Islet precursor cell (in vitro differentiated cells): ENCODE results near the gene MED25.

ENCODE experiments used
- DNase-seq: peaks from one replicate; pipeline ENCODE4 v3.0.0-alpha.2; 2018

Gene MED25

DNA sequence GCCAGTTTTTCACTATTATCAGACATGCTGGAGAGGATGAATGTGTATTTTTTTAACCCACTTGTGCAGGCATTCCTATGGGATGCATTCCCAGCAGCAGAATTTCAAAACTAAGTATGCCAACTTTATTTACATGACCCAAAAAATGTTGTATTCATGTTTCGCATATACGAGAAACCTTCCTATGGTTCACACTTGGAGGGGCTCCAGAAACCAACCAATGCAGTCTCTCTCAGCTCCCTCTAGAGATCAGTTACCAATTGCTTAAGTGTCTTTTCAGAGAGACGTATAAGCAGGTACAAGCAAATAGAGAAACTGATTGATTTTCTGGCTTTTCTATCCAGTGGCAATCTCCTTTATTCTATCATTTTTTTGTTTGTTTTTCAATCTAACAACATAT, 27.3 kb downstream of the MED25 start:
- no peak for DNase-seq

DNA sequence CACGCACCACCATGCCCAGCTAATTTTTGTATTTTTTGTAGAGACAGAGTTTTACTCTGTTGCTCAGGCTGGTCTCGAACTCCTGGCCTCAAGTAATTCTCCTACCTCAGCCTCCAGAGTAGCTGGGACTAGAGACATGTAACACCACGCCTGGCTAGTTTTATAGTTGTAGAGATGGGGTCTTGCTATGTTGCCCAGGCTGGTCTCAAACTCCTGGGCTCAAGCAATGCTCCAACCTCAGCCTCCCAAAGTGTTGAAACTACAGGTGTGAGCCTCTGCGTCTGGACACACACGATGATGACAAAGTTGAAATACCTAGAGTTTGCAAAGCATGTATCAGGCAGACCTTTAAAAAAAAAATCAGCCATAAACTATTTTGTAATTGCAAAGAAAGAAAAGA, 28.3 kb downstream of the MED25 start:
- no peak for DNase-seq

DNA sequence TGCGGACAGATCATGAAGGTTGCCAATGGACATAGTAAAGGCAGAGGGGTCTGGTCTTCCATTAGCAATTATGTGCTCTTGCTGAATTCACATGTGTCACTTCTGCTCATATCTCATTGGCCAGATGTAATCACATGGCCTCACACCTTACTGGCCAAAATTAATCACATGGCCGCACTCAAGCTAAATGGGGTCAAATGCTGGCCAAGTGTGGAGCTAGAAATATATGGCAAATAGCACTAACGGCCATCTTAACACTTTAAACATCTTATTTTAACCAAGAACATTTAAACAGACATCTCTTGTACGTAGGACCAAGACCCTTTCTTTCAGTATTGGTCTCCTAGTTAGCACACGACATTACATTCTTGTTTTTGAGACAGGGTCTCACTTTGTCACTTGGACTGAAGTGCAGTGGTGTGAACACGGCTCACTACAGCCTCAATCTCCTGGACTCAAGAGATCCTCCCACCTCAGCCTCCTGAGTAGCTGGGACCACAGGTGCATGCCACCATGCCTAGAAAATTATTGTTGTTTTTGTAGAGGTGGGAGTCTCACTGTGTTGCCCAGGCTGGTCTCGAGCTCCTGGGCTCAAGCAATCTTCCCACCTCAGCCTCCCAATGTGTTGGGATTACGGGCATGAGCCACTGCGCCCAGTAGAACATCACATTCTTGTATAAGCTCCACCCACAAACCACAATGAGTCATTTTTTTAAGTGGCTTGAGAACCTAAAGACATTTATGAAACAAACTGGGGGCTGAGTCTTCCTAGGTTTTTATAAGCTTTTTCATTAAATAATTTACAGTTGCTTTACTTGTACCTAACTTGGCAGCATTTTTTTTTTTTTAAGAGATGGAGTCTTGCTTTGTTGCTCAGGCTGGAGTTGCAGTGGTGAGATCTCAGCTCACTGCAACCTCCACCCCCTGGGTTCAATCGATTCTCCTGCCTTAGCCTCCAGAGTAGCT, 29.9 kb downstream of the MED25 start:
- DNase-seq: no peak

DNA sequence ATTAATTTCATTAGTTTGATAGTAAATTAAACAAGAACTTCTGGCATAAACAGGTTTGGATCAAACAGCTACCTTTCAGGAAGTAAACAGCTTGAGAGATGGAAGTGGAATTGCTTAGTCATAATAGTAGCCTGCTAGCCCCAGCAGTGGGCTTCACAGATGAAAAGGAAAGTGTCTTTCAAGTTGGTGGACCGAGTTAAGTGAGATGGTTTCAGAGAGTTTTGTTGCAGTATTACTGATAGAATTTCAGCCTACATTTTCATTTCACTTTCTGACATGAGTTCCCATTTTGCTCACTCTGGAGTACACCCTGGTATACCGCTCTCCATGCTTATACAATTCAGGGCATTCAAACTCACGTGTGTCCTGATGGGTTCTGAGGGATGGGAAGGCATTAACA, 30.8 kb downstream of the MED25 start:
- no peak for DNase-seq

DNA sequence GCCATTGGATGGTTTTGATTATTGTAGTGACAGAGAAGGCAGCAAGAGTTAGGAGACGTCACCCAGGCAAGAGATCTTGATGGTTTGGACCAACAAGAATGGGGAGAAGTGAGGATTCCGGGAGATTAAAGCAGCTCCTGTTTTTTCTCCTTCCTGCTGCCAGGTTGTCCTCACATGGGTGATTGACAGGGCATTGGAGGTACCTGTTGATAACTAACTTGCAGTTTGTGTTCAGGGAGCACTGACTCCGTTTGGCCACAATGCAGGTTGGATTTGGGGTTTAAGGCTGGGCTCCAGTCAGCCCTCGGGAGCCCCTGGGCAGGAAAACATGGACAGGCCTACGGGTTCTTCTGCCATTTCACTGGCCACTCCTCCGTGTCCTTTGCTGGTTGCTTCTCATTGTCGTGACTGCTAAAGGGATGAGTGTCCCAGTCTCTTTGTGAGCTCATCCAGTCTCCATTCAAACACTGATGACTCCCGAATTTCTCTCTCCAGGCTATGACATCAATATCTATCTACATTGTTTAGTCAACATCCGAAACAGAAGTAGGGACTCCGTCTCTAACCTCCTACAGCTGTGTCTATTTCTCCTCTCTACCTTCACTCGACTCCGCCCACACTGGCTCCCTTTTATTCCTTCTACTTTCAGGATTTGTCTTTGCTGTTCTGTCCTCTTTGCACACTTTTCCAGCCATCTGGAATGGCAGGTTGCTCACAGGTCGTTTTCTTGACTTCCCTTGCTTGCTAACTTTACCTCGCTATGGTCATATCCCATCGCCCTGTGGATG, 31.5 kb downstream of the MED25 start:
- no peak for DNase-seq

DNA sequence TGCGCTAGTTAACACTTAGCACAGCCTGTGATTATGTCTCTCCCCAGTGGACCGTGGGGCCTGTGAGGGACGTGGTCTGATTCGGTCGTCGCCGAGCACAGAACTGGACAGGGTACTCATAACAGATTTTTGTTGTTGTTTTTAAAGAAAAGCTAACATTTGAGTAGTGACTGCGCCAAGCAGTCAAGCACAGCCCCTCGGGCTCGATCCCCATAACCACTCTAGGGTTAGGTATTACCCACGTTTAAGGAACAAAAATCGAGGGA, 32.1 kb downstream of the MED25 start:
- DNase-seq: no peak

DNA sequence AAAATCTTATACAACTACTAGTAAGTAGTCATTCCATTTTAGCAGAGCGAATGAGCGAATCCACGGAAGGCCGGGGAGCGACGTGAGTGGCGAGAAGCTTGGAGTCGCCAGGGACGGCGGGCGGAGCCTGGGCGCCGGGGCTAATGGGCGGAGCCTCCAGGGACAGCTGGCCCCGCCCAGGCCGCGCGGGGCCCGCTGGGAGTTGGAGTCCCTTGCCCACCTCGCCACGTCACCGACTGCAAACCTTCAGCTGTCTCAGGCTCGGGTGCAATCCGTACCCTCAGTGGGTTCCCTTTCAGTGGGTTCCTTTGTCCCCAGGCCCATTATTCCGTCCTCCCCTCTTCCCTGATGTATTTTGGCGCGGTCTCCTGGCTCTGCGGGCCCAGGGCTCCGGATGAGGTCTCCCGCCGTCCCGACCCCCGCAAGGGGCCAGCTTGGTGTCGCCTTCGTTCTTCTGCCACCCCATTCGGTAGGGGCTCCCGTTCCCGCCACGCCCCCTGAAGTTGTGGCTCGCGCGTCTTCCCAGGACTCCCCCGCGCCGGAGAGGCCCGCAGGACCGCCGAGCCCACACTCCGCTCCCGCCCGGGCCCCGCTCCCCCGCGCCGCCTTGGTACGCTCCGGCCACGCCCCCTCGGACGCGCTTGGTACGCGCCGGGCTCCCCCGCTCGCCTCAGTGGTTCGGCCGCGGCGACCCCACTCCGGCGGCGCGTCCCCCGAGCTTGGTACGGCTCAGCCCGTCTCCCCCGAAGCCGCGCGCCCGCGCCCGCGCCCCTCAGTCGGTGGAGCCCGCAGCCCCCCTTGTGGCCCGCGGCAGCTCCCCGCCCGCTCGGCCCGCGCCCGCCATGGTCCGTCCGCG, 32.6 kb downstream of the MED25 start, which contains the start of gene PTOV1:
Gene PTOV1, plus strand, starts transcription at position 673 of the 856 bp plus-strand sequence.
- peak; percentile 91 for DNase-seq

DNA sequence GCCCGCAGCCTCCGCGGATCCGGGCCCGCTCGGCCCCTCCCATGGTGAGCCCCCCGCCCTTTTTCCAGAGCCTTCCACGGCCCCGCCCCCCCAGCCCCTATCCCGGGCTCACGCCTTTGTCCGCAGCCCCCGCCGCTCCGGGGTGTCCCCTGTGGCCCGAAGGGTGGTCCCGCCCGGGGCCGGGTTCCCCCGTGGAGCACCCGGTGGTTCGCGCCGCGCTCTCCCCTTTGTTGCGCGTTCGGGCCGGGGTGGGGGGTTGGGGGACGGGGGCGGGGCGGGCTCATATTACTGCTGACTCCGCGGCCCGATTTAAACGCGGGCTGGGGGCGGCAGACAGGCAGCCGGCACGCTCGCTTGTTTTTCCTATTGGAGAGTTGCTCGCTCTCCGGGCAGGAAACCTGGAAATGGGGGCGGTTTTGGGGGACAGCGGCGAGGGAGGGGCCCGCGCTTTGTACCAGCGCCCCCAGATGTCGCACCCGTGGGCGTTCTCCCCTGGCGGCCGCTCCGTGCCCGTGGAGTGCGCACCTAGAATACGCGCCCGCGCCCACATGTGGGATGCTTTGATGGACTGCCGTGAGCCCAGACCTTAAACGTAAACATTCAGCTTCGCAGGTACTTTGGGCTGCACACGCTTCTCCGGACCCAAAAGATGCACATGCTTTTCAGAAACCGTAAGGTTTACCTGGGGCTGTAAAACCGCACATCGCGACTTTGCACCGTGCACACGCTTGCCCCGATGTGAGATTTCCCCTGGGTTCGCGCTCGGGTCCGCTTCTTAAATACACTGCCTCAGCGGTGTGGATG, 33.6 kb downstream of the MED25 start:
- DNase-seq: peak; percentile 83

DNA sequence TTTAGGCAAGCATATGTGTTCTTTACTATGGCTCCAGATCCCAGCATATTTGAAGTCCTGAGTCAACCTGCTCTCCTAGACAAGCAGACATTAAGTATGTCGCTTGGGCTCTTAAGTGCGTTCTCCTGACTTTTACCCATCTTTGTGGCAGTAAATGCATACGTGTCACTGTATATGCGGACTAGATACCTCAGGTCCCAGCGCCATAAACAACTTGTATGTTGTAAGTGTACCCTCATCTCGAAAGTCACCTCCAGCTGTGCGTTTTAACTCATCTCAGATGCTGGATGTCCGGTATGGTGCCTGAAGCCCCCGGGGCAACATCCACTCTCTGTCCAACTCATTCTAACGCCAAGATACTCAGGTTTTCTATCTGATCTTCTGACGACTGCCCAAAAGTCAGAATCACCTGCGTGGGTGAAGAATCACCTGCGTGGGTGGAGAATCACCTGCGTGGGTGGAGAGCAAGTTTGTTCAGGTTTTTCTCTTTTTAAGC, 34.6 kb downstream of the MED25 start:
- DNase-seq: no peak

DNA sequence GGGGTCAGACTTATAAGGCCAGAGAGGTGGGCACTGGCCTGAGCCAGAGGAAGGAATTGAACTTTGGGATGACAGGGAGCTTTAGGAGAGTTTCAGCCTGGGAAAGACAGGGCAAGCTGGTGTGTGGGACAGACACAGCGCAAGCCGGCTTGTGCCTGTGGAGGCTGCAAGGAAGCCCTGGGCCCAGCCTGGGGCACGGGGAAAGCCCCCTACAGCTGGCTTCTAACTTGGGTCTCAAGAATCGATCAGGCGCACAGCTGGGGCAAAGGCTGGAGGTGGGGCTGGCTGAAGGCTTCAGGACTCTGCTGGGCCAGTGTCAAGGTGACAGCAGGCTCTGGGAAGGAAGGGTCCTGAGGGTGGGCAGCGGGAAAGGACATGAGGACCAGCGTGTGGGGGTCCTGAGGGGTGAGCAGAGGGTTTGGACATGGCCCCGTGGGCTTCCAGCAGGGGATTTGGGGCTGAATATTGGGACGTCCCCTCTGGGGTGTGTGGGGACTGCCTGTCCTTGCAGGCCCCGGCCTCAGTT, 35.8 kb downstream of the MED25 start:
- no peak for DNase-seq

DNA sequence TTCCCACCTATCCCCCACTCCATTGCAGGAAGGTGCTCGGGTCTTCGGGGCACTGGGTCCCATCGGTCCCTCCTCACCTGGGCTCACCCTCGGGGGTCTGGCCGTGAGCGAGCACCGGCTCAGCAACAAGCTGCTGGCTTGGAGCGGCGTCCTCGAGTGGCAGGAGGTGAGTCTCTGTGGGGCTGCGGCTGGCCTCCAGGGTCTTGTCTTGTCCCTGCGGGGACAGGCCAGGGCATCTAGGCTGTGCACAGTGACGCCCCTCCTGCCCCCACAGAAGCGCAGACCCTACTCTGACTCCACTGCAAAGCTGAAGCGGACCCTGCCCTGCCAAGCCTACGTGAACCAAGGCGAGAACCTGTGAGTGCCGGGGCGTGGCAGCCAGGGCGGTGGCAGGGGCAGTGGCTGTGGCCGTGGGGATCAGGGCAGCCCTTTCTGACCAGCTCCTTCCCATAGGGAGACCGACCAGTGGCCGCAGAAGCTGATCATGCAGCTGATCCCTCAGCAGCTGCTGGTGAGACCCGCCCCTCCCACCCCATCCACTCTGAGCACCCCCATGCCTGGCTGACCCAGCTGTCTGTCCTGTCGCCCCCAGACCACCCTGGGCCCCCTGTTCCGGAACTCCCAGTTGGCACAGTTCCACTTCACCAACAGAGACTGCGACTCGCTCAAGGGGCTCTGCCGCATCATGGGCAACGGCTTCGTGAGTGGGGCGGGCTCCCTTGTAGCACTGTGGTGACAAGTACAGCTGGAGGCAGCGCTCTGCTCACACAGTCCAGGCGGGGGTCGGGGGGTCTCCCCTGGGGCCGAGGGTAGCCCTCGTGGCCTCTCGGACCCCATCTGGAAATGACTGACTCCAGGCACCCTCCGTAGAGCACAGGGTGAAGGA, 36.5 kb downstream of the MED25 start:
- DNase-seq: no peak

DNA sequence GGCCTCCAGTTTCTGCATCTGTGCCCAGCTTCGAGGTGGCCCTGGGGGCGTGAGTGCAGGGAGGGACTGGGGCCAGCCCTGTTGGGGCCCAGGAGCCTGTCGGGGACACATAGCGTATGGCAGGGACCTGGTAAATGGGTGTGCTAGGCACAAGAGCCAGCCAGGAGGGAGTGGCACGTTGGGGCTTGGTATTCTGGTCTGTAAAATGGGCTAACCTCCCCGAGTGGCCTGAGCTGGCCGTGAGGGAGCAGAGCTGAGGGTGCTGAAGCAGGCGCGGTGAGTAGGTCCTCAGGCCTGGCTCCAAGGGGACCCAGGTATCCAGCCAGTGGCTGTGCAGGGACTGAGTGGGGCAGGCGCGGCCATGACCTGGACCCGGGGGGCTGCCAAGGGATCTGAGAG, 37.2 kb downstream of the MED25 start:
- no peak for DNase-seq

DNA sequence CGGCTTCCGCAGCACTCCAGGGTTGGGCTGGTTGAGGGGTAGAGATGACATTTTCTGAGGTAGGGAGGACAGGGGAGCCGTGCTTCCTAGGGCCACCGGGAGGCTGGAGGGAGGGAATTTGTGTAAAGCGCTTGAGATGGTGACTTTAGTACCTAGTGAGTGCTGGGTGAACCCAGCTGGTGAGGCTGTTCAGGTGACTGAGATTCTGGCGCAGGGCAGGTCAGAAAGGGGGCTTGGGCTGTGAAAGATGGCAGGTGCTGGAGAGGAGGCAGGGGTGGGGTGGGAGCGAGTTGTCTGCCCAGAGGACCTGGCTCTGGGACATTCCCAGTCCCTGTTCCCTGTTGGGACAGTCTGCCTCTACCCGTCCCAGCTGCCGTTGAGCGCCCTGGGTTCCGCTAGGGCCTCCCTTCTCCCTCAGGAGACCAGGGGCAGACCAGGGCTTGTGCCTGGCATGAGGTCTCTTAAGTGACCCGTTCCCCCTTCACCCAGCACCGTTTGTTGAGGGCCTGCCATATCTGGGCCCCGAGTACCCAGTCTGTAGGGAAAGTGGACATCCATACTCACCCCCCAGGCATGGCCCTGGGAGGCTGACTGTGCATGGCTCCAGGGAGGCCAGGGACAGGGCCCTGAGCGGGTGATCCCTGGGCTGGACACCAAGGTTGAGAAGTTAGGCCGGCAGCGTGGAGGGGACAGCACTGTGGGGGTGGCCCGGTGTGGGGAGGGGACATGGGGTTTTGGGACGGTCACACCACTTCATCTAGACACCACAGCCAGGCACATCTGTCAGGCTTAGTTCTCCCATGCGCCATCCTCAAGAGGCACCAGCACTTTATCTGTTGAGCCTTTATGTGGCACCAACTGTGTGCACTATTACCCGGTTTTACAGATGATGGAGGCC, 37.8 kb downstream of the MED25 start:
- DNase-seq: no peak

DNA sequence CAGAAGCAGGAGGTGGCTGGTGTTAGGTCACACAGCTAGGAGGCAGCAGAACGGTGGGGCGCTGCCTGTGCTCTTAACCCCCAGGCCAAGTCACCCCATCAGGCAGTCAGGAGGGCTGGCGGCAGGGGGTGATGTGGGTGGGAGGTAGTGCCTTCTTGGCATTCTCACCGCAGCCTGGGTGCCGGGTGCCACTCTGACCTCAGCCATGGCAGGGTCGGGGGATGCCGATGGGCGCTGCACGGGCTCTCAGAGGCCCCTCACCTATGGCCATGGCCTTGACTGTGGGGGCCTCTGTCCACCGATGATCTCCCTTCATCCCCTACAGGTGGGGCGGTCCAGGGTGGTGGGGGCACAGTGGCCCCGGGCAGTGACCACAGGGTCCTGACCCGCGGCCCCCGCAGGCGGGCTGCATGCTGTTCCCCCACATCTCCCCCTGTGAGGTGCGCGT, 38.5 kb downstream of the MED25 start:
- DNase-seq: no peak

DNA sequence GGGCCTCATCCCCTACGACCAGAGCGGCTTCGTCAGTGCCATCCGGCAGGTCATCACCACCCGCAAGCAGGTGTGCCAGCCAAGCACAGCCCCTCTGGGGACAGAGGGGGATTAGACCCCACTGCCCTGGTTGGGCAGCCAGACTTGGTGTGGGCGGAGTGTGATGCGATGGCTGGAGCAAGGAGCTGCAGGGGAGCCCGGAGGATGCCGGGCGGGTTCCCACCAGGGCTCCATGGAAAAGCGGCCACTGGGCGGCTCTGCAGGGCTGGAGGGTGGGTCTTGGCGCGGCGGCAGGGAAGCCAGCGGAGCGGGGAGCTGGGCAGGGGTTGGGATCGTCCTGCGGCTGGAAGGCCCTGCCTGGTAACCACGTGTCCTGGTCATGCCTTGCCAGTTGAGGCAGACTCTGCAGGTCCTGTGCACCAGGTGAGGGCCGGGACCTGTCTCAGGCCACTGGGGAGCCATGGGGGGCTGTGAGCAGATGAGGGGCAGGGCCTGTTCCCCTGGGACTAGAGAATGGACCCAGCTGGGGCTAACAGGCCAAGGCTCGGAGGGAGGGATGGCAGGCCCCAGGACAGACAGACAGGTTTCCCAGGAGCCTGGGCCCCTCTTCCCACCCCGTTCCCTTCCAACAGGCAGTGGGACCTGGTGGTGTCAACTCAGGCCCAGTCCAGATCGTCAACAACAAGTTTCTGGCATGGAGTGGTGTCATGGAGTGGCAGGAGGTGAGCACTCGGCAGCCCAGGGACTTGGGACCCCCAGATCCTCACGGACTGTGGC, 39.2 kb downstream of the MED25 start:
- no peak for DNase-seq

DNA sequence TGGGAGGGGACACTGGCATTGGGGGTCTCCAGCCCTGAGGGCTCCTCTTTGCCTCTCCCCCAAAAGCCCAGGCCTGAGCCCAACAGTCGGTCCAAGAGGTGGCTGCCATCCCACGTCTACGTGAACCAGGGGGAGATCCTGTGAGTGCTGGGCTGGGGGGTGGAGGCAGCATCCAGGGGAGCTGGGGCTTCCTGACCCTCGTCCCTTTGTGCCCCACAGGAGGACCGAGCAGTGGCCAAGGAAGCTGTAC, 39.7 kb downstream of the MED25 start:
- DNase-seq: no peak

DNA sequence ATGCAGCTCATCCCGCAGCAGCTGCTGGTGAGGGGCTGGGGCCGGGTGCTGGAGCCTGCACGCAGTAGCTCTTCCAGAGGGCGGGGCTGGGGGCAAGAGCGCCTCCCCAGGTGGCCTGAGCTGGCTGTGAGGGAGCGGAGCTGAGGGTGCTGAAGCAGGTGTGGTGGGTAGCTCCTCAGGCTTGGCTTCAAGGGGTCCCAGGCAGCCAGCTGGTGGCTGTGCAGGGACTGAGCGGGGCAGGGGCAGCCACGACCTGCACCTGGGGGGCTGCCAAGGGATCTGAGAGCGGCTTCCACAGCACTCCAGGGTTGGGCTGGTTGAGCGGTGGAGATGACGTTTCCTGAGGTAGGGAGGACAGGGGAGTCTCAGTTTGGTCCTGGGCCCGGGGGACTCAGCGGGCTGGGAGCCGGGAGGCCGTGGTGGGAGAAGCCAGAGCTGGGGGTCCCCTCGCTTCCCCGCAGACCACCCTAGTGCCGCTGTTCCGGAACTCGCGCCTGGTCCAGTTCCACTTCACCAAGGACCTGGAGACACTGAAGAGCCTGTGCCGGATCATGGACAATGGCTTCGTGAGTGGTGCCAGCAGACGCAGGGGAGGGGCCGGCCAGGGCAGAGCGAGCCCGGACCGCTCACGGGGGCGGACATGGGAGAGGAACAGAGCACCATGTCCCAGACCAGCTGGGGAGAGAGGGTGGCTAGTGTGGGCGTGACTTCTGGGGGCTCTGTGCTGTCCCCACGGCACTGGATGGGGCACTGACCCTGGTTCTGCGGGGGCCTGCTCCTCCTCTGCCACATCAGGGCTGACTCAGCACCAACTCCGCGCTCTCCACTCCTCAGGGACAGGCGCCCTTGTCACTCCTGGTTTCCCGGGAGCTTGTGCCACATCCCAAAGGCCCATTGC, 40.2 kb downstream of the MED25 start:
- DNase-seq: no peak

DNA sequence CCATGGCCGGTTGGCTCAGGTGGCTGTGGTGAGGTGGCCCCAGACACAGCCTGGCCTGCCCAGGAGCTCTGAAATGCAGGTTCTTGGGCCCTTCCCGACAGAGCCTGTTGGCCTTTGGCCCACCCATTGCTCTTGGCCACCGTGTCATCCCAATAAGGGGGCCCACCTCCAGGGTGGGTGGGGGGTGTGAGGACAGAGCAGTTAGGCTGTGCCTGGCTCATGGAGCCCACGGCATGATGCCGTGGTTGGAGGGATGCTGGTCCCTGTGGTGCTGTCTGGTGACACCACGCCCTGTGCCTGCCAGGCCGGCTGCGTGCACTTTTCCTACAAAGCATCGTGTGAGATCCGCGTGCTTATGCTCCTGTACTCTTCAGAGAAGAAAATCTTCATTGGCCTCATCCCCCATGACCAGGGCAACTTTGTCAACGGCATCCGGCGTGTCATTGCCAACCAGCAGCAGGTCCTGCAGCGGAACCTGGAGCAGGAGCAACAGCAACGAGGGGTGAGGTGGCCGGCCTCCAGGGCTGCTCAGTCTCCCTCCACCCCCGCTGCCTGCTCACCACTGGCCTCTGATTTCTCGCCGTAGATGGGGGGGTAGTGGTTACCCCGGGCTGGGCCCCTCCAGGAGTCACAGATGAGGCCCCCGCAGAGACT, 41.7 kb downstream of the MED25 start:
- no peak for DNase-seq
